Activated T-cell treated with anti-CD3 and anti-CD28 coated beads, Interleukin-2, amount 50 U/mL, for 4 hours (primary cell): ENCODE data around the gene CCSER1. TPM values are rescaled to one million over a fixed set of nuclear protein-coding genes. Genes with fewer than 3 reads are reported as not detected.

ENCODE experiments used
- ATAC-seq, 2 donors: fragments of 200-7000 bp; cut with Tn5 transposase; one replicate each; pipeline ENCODE4 v1.10.0; 2021
- DNase-seq: peaks from one replicate; pipeline ENCODE4 v3.0.0-alpha.2; 2020
- H3K27me3 Mint-ChIP-seq: one replicate; pipeline ENCODE4 v1.8.0; 2021; ENCODE audit warnings: low read depth, mixed read lengths
- H3K36me3 Mint-ChIP-seq: one replicate; pipeline ENCODE4 v1.8.0; 2022; ENCODE audit warnings: mixed read lengths; ENCODE audit not compliant: insufficient read depth
- H3K4me1 Mint-ChIP-seq: one replicate; pipeline ENCODE4 v1.8.0; 2021; ENCODE audit warnings: low read depth, mixed read lengths
- H3K4me3 Mint-ChIP-seq: one replicate; pipeline ENCODE4 v1.8.0; 2021; ENCODE audit warnings: mild to moderate bottlenecking, moderate library complexity, mixed read lengths
- H3K9me3 Mint-ChIP-seq: one replicate; pipeline ENCODE4 v1.8.0; 2021; ENCODE audit warnings: mixed read lengths
- total RNA-seq, 3 donors: library from RNA; stranded (reverse); gene quantifications; one replicate each; pipeline ENCODE4 v1.2.1, GENCODE V29; 2021

The CCSER1 gene
- total RNA-seq, 3 donors from 2014 or later = 0.10 to 0.16 TPM; not detected in 1

DNA sequence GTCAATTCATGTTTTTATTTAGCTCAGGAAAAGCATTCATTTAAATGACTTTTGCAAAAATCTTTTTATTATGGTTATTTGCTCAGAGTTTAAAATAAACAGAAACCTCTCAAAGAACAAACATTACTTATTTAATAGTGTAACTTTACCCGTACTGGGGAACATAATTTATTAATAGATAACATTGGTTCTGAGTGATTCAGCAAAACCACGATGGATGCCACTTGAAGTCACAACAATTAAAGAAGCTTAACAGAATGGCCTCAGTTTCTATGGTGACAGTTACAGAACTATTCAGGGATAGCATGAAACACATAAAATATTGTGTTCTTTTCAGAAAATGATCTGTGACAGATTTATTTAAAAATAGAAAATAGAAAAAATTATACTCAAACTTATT, 368.7 kb downstream of the CCSER1 start:
- DNase-seq (no peak), ATAC-seq (no peak)
- H3K4me1 Mint-ChIP-seq = no peaks in the 10 kb centered on the region
- peaks cover 11% of the 10 kb centered on the region for H3K9me3 Mint-ChIP-seq
- H3K27me3 Mint-ChIP-seq = no peaks in the 10 kb centered on the region
- H3K36me3 Mint-ChIP-seq = no peaks in the 10 kb centered on the region
- H3K4me3 Mint-ChIP-seq = no peak overlapping the region

DNA sequence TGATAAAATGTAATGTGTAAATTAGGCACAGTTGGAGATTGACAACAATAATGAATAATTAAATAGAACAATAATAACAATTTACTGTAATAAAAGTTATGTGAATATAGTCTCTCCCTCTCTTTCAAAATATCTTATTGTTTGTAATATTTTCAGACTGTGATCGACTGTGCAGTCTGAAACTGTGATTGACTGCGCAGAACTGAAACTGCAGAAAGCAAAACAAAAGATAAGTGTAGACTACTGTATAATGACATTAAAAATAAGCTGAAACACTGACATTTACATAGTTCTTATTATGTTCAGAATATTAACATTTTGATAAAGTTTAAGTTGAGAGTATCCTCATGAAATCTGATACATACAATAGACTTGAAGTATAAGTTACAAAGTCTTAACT, 371.0 kb downstream of the CCSER1 start:
- no peak for ATAC-seq
- Mint-ChIP-seq H3K9me3 (no peaks in the 10 kb centered on the region), H3K4me3 (no peak overlapping the region), H3K36me3 (no peaks in the 10 kb centered on the region), H3K4me1 (no peaks in the 10 kb centered on the region), H3K27me3 (no peaks in the 10 kb centered on the region)
- no peak for DNase-seq

DNA sequence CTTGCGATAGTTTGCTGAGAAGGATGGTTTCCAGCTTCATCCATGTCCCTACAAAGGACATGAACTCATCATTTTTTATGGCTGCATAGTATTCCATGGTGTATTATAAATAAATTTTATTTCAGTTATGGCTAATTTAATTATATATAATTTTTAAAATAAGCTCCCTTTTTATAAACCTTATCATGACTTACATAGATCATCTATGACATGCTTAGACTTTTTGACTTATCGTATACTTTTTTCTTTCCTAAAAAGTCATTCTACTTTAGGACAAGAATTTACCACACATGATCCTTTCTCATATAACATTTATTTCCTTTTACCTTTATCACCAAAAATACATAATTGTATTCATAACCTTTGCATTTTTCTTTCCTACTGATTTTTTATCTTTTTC, 376.5 kb downstream of the CCSER1 start:
- Mint-ChIP-seq H3K4me1 (no peaks in the 10 kb centered on the region), H3K27me3 (no peaks in the 10 kb centered on the region), H3K36me3 (no peaks in the 10 kb centered on the region), H3K4me3 (no peak overlapping the region), H3K9me3 (peaks cover 10% of the 10 kb centered on the region)
- DNase-seq (no peak), ATAC-seq (no peak)

GRCh38 chr4:90515191-90515590, 388.0 kb downstream of the CCSER1 start:
- Mint-ChIP-seq H3K36me3 (no peaks in the 10 kb centered on the region), H3K27me3 (no peaks in the 10 kb centered on the region), H3K4me3 (no peak overlapping the region), H3K4me1 (no peaks in the 10 kb centered on the region), H3K9me3 (peaks cover 9% of the 10 kb centered on the region)
- ATAC-seq (no peak), DNase-seq (no peak)

DNA sequence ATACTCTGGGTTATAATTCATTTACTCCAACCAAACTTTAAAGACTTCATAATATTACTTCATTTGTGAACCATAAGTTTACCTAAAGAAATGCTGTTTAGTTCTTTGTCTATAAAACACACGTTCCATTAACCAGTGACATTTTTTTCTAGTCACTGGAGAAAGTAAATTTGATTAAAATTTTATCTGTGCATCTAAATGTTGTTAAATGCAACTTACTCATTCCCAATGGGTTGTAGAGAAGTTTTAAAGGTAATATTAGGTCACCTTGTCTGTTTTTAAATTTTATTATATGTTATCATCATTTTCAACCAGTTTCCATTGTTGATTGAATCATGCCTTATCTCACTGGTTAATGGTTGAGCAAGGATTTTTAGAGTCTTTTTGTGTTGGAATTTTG, 401.4 kb downstream of the CCSER1 start:
- H3K4me1 Mint-ChIP-seq = no peaks in the 10 kb centered on the region
- H3K4me3 Mint-ChIP-seq = no peak overlapping the region
- no peaks in the 10 kb centered on the region for H3K27me3 Mint-ChIP-seq
- no peak for ATAC-seq
- H3K36me3 Mint-ChIP-seq = no peaks in the 10 kb centered on the region
- no peaks in the 10 kb centered on the region for H3K9me3 Mint-ChIP-seq
- no peak for DNase-seq

DNA sequence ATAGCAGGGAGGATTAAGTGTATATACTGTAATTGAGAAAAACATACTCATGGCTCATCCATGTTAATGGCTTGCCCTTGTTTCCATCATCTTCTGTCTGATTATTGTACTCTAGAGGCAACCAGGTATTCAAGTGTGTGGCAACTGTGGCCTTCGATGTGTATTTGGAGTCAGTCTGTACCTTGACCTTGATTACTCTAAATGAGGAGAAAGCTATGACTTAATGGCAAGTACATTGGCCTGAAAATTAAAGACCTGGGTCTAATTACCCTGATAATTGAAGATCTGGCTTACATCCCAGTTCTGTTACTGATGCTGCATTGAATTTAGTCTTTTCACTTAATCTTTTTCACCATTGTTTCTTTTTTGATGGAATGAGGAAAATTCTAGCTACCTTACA, 409.2 kb downstream of the CCSER1 start:
- Mint-ChIP-seq H3K27me3 (no peaks in the 10 kb centered on the region), H3K4me3 (no peak overlapping the region), H3K4me1 (no peaks in the 10 kb centered on the region), H3K36me3 (no peaks in the 10 kb centered on the region), H3K9me3 (no peaks in the 10 kb centered on the region)
- ATAC-seq (no peak), DNase-seq (no peak)

DNA sequence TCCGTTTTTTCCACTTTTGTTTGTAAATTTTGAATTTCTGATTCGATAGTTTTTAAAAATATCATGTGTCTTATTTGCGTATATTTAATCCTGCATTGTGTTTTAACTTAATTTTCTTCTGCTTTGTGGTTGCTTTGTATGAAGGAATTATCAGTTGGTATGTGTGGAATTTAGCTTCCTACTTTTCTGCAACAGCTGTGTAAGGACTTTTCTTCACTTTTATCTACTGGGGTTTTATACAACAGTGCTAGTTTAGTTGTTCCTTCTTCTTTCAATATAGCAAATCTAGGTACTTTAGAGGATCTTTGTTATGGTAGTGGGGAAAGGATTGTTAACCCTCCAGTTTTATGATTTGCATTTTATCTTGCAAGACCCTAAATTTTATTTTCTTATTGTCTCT, 410.3 kb downstream of the CCSER1 start:
- DNase-seq = no peak
- no peaks in the 10 kb centered on the region for H3K27me3 Mint-ChIP-seq
- no peaks in the 10 kb centered on the region for H3K4me1 Mint-ChIP-seq
- no peak overlapping the region for H3K4me3 Mint-ChIP-seq
- no peaks in the 10 kb centered on the region for H3K36me3 Mint-ChIP-seq
- no peak for ATAC-seq
- no peaks in the 10 kb centered on the region for H3K9me3 Mint-ChIP-seq

- no peak for ATAC-seq
- H3K4me1 Mint-ChIP-seq = no peaks in the 10 kb centered on the region
Observed at GRCh38 chr4:90540536-90540935, 413.3 kb downstream of the CCSER1 start.

GRCh38 chr4:90542216-90542615, 415.0 kb downstream of the CCSER1 start:
- Mint-ChIP-seq H3K9me3 (no peaks in the 10 kb centered on the region), H3K4me3 (no peak overlapping the region), H3K4me1 (peaks cover 3% of the 10 kb centered on the region), H3K36me3 (no peaks in the 10 kb centered on the region), H3K27me3 (no peaks in the 10 kb centered on the region)
- no peak for ATAC-seq
- no peak for DNase-seq

More at GRCh38 chr4:90540536-90540935, 413.3 kb downstream of the CCSER1 start:
- H3K9me3 Mint-ChIP-seq = no peaks in the 10 kb centered on the region
- no peak for DNase-seq
- no peak overlapping the region for H3K4me3 Mint-ChIP-seq
- H3K36me3 Mint-ChIP-seq = no peaks in the 10 kb centered on the region
- H3K27me3 Mint-ChIP-seq = no peaks in the 10 kb centered on the region

DNA sequence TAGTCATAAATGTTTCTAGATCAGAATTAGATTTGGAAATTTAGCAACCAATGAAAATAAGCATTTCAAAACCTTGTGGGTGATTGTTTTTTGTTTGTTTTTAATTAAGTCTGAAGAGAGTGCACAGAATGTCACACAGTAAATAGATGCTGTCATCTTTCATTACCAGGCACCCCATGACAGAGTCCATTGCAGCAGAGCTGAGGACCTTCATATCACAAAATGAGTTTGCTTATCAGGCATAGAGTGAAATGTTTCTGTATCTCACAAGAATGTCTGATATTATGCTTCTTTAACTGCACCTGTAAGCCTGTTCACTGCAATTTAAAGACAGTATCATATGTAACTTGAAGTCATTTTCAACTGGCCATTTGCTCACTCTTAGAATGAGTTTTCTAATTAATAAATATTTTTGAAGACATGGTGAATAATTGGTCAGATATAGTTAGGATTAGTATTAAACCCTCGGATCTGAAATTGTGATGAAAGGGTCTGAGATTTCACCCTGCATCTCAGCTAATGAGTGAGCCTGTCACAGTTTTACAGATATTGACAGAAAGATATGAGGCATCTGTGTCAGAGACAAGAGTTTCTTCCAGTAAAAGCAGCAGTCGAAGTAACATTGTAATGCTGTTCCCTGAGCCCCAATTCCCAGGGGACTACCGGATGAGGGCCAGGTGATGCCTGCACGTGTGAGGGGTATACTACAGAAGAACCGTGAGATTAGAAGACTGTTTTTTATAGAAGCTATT, 416.4 kb downstream of the CCSER1 start:
- no peaks in the 10 kb centered on the region for H3K36me3 Mint-ChIP-seq
- H3K4me1 Mint-ChIP-seq = peaks cover 3% of the 10 kb centered on the region
- H3K9me3 Mint-ChIP-seq = no peaks in the 10 kb centered on the region
- no peak overlapping the region for H3K4me3 Mint-ChIP-seq
- no peak for DNase-seq
- ATAC-seq = no peak
- H3K27me3 Mint-ChIP-seq = no peaks in the 10 kb centered on the region

DNA sequence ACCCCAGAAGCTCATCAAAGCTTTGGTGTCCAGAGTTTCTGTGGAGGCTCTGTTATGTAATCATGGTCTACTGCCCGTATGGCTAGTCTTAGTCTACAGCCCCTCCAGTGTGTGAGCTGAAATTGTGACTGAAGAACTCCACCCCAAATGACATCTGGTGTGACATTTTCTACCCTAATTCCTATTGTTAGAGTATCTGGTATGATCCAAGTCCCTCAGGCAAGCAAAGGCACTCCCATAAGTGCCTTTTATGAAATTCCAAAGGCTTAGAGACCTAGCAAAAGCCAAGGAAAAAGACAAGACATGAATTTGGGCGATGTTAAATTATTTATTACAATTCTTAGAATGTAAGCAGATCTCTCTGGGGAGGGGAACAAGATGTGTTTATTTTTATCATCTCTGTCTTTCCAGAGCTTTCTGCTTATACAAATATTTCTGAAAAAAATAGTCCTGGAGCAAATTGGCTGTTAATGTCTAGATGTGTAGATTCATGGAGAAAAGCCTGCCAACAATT, 417.4 kb downstream of the CCSER1 start:
- no peaks in the 10 kb centered on the region for H3K36me3 Mint-ChIP-seq
- H3K4me3 Mint-ChIP-seq = no peak overlapping the region
- DNase-seq = no peak
- no peak for ATAC-seq
- H3K4me1 Mint-ChIP-seq = peaks cover 3% of the 10 kb centered on the region
- no peaks in the 10 kb centered on the region for H3K27me3 Mint-ChIP-seq
- no peaks in the 10 kb centered on the region for H3K9me3 Mint-ChIP-seq

GRCh38 chr4:90545380-90545779, 418.2 kb downstream of the CCSER1 start:
- Mint-ChIP-seq H3K4me3 (no peak overlapping the region), H3K9me3 (no peaks in the 10 kb centered on the region), H3K27me3 (no peaks in the 10 kb centered on the region), H3K36me3 (no peaks in the 10 kb centered on the region), H3K4me1 (peaks cover 3% of the 10 kb centered on the region)
- DNase-seq (no peak), ATAC-seq (no peak)

DNA sequence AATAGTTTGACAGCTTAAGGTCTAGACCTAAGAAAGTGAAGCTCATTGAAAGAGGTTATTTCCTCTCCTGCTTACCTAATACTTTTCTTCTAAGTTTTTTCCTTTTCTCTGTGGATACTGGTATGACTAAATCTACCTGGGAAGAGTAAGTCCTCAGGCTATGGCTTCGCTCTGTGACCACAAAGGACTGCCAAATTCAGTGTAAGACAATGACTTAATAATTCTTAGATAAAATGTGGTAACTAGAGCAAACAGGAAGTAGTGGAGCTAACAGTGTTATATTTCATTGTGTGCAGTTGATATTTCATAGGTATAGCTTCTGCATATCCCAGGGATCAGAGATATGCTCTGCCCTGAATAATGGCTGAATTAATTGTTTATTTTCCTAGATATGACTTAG, 418.9 kb downstream of the CCSER1 start:
- Mint-ChIP-seq H3K4me3 (no peak overlapping the region), H3K36me3 (no peaks in the 10 kb centered on the region), H3K9me3 (no peaks in the 10 kb centered on the region), H3K27me3 (no peaks in the 10 kb centered on the region), H3K4me1 (peaks cover 3% of the 10 kb centered on the region)
- DNase-seq (no peak), ATAC-seq (no peak)

DNA sequence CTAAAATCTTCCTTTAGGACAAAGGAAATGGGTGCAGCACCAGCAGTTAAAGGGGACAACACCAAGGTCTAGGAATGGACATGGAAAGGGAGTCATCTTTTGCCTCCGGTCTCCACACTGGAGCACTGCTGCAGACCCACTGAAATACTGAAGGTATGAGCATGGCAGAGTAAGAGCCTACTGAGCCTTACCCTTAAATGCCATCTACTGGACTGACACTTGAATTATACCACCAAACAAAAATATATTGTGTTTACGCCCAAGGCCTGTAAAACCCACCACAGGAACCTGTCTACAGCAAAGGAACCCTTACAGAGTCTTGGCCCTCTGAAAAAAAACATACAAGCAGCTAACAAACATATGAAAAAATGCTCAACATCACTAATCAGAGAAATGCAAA, 443.4 kb downstream of the CCSER1 start:
- no peak for DNase-seq
- H3K36me3 Mint-ChIP-seq = no peaks in the 10 kb centered on the region
- no peak for ATAC-seq
- H3K4me3 Mint-ChIP-seq = no peak overlapping the region
- H3K4me1 Mint-ChIP-seq = no peaks in the 10 kb centered on the region
- H3K9me3 Mint-ChIP-seq = peaks cover 4% of the 10 kb centered on the region
- H3K27me3 Mint-ChIP-seq = no peaks in the 10 kb centered on the region

DNA sequence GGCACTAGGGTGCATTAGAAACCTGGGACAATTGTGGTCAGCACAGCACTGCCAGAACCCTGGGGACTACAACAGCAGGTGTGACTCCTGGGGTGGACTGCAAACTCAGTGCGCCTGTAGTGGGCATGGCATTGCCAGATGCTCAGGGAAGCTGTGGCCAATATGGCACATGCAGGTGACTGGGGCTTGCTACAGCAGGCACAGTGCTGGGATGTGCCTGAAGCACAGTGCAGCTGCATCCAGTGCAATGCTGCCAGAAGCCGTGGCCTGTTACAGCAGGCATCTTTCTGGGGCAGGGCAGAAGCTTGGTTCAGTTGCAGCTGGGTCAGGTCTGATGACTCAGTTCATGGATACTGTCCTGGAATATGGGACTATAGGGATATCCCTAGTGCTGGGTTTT, 445.8 kb downstream of the CCSER1 start:
- H3K4me3 Mint-ChIP-seq = no peak overlapping the region

More for the DNA sequence above, 445.8 kb downstream of the CCSER1 start:
- ATAC-seq (no peak), DNase-seq (no peak)
- Mint-ChIP-seq H3K36me3 (no peaks in the 10 kb centered on the region), H3K9me3 (peaks cover 11% of the 10 kb centered on the region), H3K27me3 (no peaks in the 10 kb centered on the region), H3K4me1 (no peaks in the 10 kb centered on the region)
